Hepatocyte (in vitro differentiated cells): ENCODE measurements around the gene PDYN.
A peak's percentile ranks its signal among the peaks of the same experiment; 100 is the strongest.

Source experiments
- EZH2 ChIP-seq: fragments of 200-600 bp; sonication (generic); IDR thresholded peaks from 2 replicates; pipeline ENCODE4 v1.6.1; 2016; ENCODE audit warnings: antibody characterized with exemption, mild to moderate bottlenecking, borderline replicate concordance
- EZH2phosphoT487 ChIP-seq: fragments of 200-600 bp; sonication (generic); IDR thresholded peaks from one replicate; pipeline ENCODE4 v1.6.1; 2018; ENCODE audit warnings: antibody characterized with exemption, mild to moderate bottlenecking, low read depth, moderate library complexity; ENCODE audit not compliant: unreplicated experiment, severe bottlenecking
- TF ChIP-seq, protein P1 (sequence below): fragments of 200-600 bp; sonication (generic); IDR thresholded peaks from 2 replicates; pipeline ENCODE4 v1.5.1; 2016; ENCODE audit warnings: antibody characterized with exemption, mild to moderate bottlenecking; ENCODE audit not compliant: poor library complexity

DNA sequence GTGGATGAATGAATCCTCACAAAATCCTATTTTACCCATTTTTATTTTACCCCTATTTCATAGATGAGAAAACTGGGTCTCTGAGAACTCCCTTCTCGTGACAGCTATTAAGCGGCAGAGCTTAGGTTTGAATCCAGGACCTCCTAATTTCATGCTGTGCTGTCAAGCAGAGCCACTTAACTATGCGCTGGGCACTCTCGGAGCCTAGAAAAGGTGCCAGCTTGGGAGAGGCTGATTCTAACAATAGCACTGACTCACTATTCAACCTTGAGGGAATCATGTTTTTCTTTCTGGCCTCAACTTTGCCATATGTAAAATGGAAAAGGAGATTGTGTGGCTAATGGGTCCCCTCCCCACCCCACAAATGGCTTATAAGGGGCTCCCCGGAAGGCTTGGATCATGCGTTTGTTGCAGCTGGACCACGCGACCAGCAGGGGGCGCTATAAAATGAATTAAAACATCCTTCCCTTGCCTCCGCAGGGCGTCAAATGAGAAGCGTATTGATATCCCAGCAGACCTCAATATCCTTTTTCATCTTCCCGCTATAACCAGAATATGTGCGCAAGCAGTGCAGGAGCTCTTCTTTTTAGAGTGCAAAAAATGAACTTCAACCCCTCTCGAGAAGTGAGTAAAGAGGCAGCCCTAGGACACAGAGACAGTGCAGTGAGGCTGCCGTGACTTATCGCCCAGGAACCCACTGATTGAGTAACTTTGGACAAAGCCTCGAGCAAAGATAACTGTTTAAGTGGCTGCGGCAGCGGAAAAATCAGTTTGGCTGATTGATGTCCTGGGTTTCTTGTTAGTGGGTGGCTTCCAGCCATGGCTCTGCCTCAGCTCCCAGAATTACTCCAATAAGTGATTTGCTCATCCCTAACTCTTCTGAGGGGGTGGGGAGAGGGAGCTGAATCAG lies 12.8 kb upstream of the PDYN start:
- TF ChIP-seq, protein P1, sequence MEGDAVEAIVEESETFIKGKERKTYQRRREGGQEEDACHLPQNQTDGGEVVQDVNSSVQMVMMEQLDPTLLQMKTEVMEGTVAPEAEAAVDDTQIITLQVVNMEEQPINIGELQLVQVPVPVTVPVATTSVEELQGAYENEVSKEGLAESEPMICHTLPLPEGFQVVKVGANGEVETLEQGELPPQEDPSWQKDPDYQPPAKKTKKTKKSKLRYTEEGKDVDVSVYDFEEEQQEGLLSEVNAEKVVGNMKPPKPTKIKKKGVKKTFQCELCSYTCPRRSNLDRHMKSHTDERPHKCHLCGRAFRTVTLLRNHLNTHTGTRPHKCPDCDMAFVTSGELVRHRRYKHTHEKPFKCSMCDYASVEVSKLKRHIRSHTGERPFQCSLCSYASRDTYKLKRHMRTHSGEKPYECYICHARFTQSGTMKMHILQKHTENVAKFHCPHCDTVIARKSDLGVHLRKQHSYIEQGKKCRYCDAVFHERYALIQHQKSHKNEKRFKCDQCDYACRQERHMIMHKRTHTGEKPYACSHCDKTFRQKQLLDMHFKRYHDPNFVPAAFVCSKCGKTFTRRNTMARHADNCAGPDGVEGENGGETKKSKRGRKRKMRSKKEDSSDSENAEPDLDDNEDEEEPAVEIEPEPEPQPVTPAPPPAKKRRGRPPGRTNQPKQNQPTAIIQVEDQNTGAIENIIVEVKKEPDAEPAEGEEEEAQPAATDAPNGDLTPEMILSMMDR = peak; percentile 67
- TF ChIP-seq EZH2phosphoT487 (no peak), EZH2 (no peak)
